ENCODE measurements around the gene CLCN3.
"Not testable (repeated sequence)": the region's sequence is repeated elsewhere in the genome, so short reads cannot be mapped to it uniquely, and the experiment has no call there.

CLCN3 gene

GRCh38 chr4:169618286-169618685, 2.1 kb upstream of the CLCN3 start:
- DNase-seq = no peak

GRCh38 chr4:169618986-169619385, 1.4 kb upstream of the CLCN3 start:
- no peak for DNase-seq

GRCh38 chr4:169619518-169619957, 840 bp upstream of the CLCN3 start:
- peak; percentile 65 for DNase-seq

GRCh38 chr4:169620880-169621248, 486 bp downstream of the CLCN3 start:
- peak; percentile 24 for DNase-seq

GRCh38 chr4:169621731-169622492, 1.5 kb downstream of the CLCN3 start:
- peak; percentile 80 for DNase-seq

- DNase-seq = no peak
Observed at GRCh38 chr4:169622566-169622965, 2.2 kb downstream of the CLCN3 start.

GRCh38 chr4:169624012-169624411, 3.6 kb downstream of the CLCN3 start:
- DNase-seq = not testable (repeated sequence)

GRCh38 chr4:169625886-169626285, 5.5 kb downstream of the CLCN3 start:
- no peak for DNase-seq

GRCh38 chr4:169626331-169627282, 6.2 kb downstream of the CLCN3 start:
- no peak for DNase-seq

- no peak for DNase-seq
Observed at GRCh38 chr4:169627307-169627706, 6.9 kb downstream of the CLCN3 start.

GRCh38 chr4:169628579-169628978, 8.2 kb downstream of the CLCN3 start:
- DNase-seq = no peak

- no peak for DNase-seq
Observed at GRCh38 chr4:169630069-169630468, 9.7 kb downstream of the CLCN3 start.

GRCh38 chr4:169632896-169633295, 12.5 kb downstream of the CLCN3 start:
- DNase-seq = no peak

GRCh38 chr4:169634975-169635374, 14.6 kb downstream of the CLCN3 start:
- no peak for DNase-seq

- no peak for DNase-seq
Observed at GRCh38 chr4:169640261-169640870, 20.0 kb downstream of the CLCN3 start.

- no peak for DNase-seq
Observed at GRCh38 chr4:169644802-169645201, 24.4 kb downstream of the CLCN3 start.

- DNase-seq = no peak
Observed at GRCh38 chr4:169645627-169646026, 25.2 kb downstream of the CLCN3 start.

GRCh38 chr4:169649545-169650226, 29.3 kb downstream of the CLCN3 start:
- no peak for DNase-seq

- DNase-seq = no peak
Observed at GRCh38 chr4:169650227-169650936, 30.0 kb downstream of the CLCN3 start.

GRCh38 chr4:169652535-169652934, 32.2 kb downstream of the CLCN3 start:
- no peak for DNase-seq

- DNase-seq = no peak
Observed at GRCh38 chr4:169655401-169655800, 35.0 kb downstream of the CLCN3 start.

GRCh38 chr4:169657470-169658107, 37.2 kb downstream of the CLCN3 start:
- no peak for DNase-seq

Data from activated CD4-positive, alpha-beta T cell treated with anti-CD3 and anti-CD28 coated beads, Interleukin-2, amount 50 U/mL, for 16 hours (primary cell).